HG03520 (cell line): ENCODE results near the gene PDP2.

Source experiments
- ATAC-seq: cut with Tn5 transposase; IDR thresholded peaks from one replicate; pipeline ENCODE4 v1.9.1; 2021; ENCODE audit warnings: mild to moderate bottlenecking, moderate library complexity; ENCODE audit not compliant: unreplicated experiment

PDP2 gene, protein sequence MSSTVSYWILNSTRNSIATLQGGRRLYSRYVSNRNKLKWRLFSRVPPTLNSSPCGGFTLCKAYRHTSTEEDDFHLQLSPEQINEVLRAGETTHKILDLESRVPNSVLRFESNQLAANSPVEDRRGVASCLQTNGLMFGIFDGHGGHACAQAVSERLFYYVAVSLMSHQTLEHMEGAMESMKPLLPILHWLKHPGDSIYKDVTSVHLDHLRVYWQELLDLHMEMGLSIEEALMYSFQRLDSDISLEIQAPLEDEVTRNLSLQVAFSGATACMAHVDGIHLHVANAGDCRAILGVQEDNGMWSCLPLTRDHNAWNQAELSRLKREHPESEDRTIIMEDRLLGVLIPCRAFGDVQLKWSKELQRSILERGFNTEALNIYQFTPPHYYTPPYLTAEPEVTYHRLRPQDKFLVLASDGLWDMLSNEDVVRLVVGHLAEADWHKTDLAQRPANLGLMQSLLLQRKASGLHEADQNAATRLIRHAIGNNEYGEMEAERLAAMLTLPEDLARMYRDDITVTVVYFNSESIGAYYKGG

DNA sequence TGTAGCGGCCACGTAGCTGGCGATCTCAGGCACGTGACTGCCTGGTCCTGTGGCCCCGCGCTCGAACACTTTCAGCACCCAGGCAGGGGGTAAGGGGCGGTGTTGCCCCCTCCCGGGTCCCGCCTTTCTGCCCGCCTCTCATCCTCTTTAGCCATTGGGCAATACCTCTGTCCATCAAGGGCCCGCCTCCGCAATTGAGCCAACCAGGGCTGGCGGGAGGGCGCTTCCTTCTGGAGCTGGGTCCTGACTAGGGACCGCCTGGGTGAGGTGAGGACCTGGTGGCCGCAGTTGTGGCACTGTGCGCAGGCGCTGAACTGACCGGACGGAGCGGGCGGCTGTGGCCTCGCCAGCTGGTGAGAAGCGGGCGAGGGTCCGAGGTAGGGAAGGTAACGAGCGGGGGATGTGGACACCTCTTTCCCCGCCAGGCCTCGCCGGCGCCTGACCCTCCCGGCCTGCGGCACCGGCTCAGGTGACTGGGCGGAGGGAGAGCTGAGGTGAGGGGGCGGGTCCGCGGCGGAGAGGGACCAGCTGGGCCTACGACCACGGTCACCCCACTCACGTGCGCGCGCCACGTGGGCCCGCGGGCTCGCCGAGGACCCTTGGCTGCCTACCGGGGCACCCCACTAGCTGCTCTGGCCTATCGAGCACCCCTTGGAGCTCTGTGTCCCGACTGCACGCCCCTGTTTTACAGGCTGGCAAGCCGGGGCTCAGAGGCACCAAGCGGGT, at the start of gene PDP2:
Gene PDP2 (plus strand): TSS at position 228 of the 726 bp plus-strand sequence. CDS start 3,770 bp downstream, outside the sequence.
- ATAC-seq: peak; percentile 91

DNA sequence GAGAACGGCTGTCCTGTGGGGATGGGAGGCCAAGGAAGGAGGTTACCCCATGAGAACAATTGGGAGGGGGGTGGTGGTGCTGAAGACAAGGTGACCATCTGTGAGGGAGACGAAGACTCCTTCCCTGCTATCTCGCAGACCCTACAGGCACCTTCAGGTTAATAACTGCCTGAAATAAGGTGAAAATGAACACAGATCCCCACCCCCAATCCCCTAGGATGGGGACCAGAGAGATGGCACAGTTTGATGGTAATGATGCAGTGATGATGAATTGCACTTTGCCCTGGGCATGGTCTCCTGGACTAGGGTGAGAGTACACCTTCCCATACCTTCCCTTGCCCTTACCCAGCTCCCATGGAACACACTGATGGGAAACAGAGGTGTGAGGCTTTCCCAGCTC, 48.1 kb upstream of the PDP2 start:
- ATAC-seq: no peak

DNA sequence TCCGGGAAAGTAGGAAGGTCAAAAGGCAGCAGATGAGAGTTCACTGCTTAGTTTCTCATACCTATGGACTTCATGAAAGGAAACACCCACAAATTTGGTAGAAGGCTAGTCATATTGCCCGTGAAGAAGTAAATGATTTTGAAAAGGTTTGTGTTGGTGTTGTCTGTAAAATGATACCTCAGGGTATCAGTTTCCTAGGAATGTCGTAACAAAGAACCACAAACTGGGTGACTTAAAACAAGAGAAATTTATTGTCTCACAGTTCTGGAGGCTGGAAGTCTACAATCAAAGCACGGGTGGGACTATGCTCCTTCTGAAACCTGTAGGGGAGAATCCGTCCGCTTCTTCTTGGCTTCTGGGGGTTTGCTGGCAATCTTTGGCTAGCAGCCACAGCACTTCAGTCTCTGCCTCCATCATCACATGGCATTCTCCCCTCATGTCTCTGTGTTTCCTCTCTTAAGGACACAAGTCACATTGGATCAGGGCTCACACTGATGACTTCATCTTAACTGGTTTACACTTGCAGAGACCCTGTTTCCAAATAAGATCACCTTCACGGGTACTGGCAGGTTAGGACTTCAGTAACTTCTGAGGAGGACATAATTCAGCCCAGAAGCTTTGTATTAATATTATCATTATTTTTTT, 47.5 kb upstream of the PDP2 start:
- ATAC-seq: no peak

DNA sequence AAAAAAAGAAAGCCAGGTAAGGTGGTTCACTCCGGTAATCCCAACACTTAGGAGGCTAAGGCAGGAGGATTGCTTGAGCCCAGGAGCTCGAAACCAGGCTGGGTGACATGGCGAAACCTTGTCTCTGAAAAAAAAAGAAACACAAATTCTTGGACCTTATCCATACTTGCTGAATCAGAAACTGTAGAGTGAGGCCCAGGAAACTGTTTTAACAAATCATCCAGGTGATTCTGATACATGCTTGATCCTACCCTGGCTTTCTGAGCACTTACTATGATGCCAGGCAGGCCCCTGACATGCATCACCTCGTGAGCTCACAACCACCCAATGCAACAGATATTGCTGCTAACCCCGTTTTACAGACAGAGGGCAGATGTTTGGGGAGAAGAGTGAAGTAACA, 45.6 kb upstream of the PDP2 start:
- no peak for ATAC-seq

DNA sequence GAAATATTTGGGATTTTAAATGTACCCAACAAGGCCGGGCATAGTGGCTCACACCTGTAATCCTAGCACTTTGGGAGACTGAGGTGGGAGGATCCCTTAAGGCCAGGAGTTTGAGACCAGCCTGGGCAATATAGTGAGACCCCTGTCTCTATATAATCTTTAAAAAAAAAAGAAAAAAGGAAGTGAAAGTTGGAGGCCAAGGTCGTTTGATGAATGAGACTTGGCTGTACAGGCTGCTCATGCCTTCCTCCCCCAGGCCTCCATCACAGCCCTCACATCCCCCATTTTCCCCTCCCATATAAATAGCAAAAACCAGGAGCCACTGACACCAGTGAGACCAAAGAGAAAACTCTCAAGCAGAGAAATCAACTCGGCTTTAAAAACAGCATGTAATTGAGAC, 39.4 kb upstream of the PDP2 start:
- no peak for ATAC-seq

DNA sequence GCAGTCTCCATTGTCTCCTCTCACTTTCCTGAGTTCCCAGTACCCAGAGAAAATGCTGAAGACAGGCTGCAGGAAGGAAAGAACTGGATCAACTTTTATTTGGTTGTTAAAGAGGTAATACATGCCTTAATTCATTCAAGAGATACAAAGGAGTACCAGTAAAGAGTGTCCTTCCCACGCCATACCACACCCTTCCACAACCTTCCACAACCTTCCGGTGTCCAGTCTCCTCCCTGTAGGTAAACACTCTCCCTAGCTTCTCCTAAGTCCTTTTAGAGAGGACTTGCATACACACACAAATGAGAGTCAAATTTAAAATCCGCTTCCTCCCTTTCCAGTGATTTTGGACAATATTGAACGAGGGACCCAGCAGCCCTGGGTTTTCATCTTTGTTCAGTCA, 38.9 kb upstream of the PDP2 start:
- no peak for ATAC-seq

DNA sequence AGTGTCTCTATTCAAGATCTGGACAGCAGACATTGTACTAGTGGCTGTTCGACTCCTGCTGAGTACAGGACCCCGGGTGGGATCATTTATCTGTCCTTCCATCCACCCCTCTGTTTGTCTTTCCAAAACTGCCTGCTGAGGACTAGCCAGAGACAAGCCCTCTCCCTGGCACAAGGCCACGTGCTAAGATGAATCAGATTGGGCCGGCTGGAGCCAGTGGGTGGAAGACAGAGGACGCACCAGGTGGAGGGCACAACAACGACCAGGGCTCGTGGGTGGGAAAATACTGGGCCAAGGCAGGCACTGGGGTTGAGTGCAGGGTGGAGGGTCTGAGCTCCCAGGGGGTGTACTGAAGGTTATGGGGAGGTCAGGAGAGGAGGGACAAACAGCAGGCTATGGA, 37.5 kb upstream of the PDP2 start:
- no peak for ATAC-seq

DNA sequence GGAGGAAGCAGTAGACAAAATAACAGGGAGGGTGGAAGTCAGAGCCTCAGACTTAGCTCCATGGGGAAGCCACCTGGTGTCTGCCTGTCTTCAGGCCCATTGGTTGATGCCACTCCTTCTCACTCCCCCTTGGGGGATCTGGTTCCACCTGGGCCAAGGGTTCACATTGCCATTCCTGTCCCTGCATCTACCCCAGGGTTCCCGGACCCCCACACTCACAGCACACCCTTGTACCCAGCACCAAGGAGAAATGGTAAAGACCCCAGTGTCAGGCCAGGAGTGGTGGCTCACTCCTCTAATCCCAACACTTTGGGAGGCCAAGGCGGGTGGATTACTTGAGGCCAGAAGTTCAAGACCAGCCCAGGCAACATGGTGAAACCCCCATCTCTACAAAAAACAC, 37.1 kb upstream of the PDP2 start:
- ATAC-seq: no peak

DNA sequence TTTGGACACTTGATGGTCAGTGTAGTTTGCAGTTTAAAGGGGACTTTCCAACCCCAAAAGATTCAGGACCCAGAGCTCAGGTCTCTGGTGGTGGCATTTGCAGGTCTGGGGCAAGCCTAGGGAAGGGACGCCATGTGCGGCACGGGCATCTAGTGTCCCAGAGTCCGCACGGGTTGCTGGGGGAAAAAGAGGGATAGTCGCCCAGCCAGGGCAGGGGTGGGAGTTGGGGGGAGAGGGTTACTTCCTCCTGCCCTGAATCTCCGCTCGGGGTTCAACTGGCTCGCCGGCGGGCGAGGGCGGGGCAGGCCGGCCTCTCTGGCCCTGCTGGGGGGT, 36.3 kb upstream of the PDP2 start:
- no peak for ATAC-seq

DNA sequence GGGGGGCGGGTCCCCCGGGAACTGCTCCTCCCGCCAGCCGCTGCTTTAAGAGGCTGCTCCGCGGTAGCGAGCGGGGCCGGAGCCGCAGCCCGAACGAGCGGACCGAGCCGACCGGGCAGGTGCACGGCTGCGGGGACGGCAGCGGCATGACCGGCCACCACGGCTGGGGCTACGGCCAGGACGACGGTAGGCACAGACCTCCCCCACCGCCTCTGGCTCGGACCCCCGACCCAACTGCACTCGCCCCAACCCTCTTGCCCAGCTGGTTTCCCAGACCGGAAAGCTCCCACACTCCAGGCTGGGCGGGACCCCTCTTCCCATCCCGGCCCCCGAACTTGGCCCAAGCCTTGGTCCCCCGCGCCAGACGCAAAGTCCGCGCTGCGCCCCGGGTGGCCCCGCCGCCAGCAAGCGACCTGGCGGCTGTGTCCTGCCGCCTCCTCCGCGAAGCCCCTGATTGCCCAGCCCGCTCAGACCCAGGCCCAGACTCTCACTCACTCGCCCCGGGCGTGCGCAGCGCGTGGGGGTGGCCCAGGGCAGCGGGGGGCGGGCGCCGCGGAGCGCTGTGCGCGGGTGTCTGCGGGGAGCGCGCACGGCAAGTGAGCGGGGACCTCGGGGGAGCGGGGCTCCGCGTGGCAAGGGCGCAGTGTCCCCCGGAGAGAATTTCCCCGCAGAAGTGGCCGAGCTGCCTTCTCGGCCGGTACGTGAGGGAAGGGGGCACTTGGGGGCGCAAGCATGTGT, 35.8 kb upstream of the PDP2 start, which contains the start of gene CA7:
Gene CA7 (plus strand): TSS at position 73 of the 738 bp plus-strand sequence. CDS start 74 bp downstream, at position 147.
- ATAC-seq: no peak

DNA sequence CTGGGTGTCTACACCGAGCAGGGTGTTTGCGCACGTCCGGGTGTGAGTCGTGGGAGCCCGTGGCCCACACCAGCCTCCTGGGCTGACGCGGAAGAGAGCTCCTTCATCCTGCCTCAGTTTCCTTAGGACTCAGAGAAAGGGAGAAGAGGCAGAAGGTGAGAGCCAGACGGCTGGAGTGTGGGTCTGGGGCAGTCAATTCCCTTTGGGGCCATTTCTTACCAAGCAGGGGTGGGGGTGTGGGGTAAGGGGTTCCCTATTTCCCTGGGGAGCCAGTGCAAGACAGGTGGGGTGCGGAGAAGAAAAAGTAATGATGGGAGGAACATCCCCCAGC, 35.3 kb upstream of the PDP2 start:
- no peak for ATAC-seq

DNA sequence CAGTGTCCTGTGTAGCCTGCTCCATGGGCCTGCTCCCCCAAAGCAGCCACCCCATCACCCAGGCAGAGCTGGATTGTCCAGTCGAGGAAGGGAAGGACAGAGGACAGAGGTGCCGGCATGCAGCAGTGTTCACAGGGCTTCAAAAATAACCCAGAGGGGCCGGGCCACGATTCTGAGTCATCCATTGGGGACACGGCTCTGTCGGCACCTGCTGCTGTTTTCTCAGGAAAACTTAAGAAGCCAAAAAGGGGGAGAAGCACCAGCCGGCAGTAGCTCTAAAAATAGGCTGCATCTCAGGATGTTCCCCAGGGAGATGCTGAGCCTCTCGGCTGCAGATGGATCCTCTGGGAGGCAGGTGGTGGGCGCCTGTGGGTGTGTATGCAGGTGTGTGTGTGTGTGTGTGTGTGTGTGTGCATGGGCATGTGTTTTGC, 34.5 kb upstream of the PDP2 start:
- no peak for ATAC-seq

DNA sequence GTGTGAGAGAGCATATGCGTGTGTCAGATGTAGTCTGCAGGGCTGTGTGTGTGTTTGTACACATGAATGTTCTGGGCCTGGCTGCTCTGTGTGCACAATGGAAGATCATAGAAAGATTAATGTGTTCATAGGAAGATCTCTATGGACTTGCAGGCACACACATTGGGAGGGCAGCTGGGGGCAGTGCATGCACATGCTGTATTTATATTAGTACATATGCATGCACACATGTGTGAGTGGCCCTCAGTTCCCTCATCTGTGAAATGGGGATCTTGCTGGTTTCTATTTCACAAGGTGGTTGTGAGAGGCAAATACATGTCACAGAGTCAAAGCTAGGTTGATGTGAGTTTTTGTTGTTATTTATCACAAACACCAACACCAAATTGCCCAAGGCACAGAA, 34.0 kb upstream of the PDP2 start:
- no peak for ATAC-seq

DNA sequence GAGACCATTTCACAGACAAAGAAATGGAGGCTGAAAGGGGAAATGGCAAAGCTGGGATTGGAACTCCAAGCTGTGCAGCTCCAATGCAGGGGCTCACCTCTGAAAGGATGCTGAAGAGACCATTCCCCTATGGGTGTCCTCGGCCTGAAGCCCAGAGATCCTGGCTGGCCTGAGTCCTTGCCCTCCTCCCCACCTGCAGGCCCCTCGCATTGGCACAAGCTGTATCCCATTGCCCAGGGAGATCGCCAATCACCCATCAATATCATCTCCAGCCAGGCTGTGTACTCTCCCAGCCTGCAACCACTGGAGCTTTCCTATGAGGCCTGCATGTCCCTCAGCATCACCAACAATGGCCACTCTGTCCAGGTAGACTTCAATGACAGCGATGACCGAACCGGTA, 33.5 kb upstream of the PDP2 start:
- no peak for ATAC-seq

DNA sequence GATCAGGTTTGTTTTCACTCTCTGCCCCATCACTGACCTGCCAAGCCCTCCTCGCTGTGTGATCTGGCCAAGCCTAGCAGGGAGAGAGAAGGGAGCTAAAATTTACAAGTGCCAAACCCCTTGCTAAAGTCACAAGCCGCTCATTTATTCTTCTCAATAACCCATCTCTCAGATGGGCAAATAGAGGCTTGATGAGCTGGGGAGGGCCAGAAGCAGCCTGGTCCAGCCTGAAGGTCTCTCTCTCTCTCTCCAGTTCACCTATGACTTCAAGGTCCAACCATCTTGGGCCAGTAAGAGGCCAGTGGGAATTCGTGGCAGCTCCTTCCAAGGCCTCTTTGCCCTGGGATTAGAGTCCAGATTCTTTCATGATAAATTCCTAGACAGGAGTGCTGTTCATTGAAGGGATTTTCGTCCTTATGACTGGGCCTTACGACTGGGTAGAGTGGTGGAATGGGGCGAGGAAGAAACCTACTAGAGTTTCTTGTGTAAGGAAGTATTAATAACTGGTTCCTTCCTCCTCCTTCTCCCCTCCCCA, 32.7 kb upstream of the PDP2 start:
- ATAC-seq: no peak

DNA sequence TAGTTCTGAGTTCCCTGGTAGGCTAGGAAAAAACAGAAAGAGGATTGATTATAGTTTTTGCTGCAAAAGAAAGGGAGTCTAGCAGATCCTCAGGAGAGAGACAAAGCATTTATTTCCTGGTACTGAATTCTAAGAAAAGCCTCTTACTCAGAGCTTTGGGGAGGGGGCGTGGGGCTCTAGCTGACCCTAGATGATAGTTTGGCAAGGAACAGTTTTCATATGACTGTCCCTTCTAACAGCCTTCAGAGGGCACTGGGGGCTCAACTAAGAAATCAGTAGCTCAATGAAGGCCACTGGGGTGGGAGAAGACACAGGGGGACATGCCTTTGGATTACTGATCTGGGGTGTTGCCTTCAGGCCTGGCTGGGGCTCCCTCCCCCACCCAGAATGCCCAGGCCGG, 32.1 kb upstream of the PDP2 start:
- no peak for ATAC-seq

DNA sequence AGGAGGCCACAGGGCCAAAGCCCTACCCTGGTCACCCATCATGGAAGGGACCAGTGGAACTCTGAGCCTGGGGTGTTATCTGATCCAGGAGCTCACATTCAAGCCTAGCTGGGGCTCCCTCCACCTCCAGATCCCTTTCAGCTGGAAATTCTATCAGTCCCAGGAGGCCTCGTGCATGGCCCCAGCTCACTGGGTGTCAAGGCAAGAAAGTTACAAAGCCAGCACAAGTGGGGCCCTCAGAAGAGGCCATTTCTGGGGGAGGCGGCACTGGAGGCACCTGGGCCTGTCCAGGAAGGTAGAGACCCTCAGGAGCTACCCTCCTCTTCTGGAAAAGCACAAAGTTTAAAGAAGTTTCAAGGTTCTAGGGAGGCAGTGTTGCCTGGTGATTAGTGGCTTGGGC, 31.3 kb upstream of the PDP2 start:
- no peak for ATAC-seq

DNA sequence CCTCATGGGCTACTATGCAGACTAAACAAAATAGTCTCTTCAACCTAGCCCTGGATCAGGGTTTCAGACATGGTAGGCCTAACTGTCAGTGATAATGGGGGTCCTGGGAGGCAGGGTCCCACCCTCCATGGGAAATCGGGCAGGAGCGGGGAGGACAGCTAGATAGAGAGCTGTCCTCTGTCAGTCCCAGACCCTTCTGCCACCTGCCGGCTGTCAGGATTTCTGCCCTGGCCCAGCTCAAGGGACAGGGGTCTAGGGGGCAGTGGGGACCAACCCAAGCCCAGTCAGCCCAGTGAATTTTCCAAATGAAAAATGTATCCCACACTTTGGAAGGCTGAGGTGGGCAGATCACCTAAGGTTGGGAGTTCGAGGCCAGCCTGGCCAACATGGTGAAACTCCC, 30.8 kb upstream of the PDP2 start:
- no peak for ATAC-seq

DNA sequence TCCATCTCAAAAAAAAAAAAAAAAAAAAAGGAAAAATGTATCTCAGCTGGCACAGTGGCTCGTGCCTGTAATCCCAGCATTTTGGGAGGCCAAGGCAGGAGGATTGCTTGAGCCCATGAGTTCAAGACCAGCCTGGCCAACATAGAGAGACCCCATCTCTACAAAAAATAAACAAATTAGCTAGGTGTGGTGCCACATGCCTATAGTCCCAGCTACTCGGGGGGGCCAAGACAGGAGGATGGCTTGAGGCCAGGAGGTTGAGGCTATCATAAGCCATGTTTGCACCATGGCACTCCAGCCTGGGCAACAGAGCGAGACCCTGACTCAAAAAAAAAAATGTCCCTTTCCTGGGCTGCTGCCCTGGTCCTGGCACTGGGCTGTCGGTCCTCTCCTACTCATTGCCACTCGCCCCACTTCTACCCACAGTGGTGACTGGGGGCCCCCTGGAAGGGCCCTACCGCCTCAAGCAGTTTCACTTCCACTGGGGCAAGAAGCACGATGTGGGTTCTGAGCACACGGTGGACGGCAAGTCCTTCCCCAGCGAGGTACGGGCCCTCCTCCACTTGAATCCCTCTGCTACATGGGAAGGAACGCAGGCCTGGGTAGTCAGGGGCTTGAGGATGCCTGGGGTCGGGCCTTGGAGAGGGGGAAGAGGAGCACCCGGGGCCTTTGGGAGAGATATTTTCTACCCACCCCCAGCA, 30.1 kb upstream of the PDP2 start:
- ATAC-seq: no peak
